ENCODE results near the gene AP5Z1.

Gene AP5Z1

DNA sequence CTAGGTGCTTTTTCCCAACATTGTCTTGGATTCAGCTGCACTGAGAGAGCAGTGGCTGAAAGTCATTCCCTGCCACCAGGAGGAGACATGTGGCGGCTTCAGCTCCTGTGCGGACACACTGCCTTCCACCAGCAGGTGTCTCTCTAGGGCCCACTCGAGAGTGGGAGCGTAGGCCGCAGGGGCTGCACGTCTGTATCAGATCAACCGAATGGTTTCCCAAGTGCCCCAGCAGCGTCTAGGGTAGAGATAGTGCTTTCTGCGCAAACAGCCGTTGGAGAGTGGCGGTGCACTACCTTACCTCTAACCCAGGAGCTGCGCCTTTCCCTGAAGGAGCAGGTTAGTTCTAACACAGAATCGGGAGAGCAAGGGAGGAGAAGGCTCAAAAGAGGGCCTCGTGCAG lies 54.8 kb downstream of the AP5Z1 start:
- POLR2A ChIA-PET, result no interaction called here
- CTCF ChIA-PET, result interaction anchor here (0.7 to 3.6 kb wide), 13 partner anchors 9 to 260 kb away, joined by 3 to 23 read pairs (median 5); partner anchors contain the start of gene RADIL
- DNase-seq (ENCODE audit: extremely low spot score), result peak; percentile 57
- TF ChIP-seq, protein P1, sequence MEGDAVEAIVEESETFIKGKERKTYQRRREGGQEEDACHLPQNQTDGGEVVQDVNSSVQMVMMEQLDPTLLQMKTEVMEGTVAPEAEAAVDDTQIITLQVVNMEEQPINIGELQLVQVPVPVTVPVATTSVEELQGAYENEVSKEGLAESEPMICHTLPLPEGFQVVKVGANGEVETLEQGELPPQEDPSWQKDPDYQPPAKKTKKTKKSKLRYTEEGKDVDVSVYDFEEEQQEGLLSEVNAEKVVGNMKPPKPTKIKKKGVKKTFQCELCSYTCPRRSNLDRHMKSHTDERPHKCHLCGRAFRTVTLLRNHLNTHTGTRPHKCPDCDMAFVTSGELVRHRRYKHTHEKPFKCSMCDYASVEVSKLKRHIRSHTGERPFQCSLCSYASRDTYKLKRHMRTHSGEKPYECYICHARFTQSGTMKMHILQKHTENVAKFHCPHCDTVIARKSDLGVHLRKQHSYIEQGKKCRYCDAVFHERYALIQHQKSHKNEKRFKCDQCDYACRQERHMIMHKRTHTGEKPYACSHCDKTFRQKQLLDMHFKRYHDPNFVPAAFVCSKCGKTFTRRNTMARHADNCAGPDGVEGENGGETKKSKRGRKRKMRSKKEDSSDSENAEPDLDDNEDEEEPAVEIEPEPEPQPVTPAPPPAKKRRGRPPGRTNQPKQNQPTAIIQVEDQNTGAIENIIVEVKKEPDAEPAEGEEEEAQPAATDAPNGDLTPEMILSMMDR (IDR thresholded peaks at IDR 0.05; ENCODE audit: control extremely low read depth, extremely low read depth, low read depth, missing control alignments), result peak; percentile 84

DNA sequence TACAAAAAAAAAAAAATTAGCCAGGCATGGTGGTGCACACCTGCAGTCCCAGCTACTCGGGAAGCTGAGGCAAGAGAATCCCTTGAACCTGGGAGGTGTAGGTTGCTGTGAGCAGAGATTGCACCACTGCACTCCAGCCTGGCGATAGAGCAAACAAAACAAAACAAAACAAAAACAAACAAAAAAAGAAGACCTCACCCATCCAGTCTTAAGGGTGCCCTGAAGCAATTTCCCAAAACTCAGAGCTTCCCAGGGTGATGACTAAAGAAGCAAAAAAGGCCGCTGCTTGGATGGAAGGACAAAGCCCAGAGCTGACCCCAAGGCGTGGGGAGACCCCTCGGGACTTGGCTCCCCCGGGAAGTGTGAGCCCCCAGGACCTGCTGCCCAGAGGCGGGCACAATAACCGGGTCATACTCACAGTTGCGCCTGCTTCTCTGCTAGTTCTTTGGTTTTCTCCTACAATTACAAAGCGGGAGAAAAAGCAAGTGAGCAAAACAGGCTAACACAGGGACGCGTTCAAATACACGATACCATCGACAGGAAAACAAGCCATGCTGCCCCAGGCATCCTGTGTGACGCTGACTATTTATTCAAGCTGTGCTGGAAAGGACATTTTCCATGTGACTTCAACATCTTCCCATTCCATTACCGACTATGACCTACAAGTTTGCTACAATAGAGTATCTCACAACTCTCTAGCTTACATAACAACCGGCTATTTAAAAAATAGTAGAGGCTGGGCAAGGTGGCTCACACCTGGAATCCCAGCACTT lies 56.5 kb downstream of the AP5Z1 start:
- CTCF ChIA-PET, result interaction anchor here (1.1 to 3.6 kb wide), 3 partner anchors 11 to 259 kb away, joined by 3 to 23 read pairs (median 5); no protein-coding TSS in a partner anchor
- DNase-seq (ENCODE audit: extremely low spot score), result no peak

DNA sequence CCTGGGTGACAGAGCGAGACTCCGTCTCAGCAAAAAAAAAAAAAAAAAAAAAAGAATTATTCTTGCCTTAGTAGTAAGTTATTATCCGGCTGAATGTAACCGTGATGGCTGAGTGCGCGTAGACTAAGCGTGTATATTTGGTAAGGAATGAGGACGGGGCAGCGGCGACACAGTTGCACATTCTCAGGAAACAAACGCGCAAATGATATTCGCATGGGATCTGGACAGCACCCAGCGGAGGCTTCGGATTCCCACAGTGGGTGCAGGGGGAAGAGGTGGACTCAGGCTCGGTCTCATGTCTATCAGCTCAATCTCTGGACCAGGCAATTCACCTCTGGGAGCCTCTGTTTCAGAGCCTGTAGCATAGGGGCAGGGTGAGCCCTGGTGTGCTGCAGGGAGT lies 57.3 kb downstream of the AP5Z1 start:
- POLR2A ChIA-PET, result no interaction called here
- DNase-seq (ENCODE audit: extremely low spot score), result no peak
- CTCF ChIA-PET, result no interaction called here
- TF ChIP-seq, protein P1 (IDR thresholded peaks at IDR 0.05; ENCODE audit: control extremely low read depth, extremely low read depth, low read depth, missing control alignments), result no peak

More for the DNA sequence above, 56.5 kb downstream of the AP5Z1 start:
- TF ChIP-seq, protein P1 (IDR thresholded peaks at IDR 0.05; ENCODE audit: control extremely low read depth, extremely low read depth, low read depth, missing control alignments), result no peak
- POLR2A ChIA-PET, result no interaction called here

DNA sequence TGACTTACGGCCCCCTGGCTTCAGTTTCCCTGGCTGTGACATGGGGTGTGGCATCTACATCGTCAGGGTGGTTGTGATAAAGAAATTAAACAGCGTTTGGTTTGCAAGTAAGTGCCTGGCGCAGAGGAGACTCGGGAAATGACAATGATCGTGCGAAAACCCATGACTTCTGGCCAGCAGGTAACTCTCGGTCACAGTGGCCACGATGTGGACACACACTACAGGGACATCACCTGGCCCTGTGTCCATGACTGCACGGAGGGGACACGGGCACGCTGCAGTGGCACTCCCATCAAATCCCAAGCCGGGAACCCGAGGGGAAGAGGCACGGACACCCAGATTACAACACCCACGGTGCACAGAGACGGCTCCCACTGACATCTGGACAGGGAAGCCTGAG lies 57.8 kb downstream of the AP5Z1 start:
- TF ChIP-seq, protein P1 (IDR thresholded peaks at IDR 0.05; ENCODE audit: control extremely low read depth, extremely low read depth, low read depth, missing control alignments), result no peak
- CTCF ChIA-PET, result no interaction called here
- POLR2A ChIA-PET, result no interaction called here
- no peak for DNase-seq (ENCODE audit: extremely low spot score)

DNA sequence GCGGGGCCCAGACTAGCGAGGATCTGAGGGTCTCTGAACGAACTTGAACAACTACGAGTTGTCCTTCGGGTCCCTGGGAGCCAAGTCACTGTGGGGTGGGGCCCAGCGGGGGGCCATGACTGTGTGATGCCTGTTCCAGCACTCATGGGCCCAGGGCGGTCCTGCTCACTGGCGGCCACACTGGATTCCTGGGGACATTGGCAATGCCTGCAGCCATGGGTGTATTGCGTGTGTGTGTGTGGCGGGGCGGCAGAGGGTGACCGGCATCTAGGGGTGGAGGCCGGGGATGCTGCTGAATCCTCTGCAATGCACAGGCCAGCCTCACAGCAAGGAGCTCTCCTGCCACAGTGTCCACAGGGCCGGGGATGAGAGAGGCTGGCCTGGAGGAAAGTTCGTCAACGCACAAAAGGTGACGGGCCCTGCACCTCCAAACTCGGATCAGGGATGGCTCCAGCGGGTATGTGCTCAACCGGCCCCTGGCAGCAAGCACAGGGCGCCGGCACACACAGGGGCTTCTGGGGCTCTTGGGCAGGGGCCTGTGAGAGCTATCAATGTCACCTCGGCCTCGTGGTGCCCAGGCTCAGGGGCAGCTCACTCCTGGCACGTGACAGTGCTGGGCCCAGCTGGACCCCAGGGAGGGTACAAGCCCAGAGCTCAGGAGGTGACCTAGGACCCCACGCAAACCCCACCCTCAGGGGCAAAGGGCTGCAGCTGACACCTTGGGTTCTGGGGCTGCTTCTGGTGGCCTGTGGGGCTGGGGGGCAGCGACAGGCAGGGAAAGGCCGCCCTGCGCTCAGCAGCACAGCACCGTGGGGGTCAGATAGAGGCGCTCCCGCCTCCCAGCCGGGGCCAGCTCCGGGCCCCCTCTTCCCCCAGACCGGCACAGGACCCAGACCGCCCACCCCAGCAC lies 58.5 kb downstream of the AP5Z1 start:
- POLR2A ChIA-PET, result no interaction called here
- TF ChIP-seq, protein P1 (IDR thresholded peaks at IDR 0.05; ENCODE audit: control extremely low read depth, extremely low read depth, low read depth, missing control alignments), result no peak
- CTCF ChIA-PET, result no interaction called here
- no peak for DNase-seq (ENCODE audit: extremely low spot score)

DNA sequence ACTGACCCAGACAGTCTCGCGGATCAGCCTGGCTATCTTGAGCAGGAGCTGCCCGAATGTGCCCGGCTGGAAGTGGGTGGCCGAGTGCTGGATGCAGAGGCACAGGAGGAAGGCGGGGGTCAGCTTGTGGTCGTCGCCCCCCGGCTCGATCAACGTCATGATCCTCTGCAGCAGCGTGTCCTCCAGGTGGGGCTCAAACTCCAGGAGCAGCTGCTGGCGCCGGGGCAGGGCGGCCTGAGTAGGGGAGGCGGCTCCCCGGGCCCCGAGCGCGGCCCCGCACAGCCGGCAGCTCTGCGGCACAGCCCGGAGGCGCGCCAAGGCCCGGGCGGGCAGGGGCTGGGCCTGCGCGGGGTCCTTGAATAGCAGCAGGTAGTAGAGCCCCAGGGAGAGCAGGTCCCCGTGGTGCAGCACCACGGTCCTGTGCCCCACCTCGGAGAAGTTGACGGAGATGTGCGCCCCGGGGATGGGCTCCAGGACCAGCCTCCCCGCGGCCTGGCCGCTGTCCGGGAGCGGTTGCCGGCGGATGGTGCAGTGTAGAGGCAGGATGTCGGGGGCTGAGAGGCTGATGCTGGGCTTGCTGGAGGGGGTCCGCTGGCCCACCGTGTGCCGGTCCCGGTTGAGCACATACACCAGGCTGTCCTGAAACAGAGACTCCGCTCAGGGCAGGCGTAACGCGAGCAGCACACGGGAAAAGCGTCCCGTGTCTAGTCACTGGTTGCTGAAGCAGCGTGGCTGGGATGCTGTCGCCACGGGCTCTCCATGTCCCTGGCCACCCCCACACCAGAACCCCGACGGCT lies 59.4 kb downstream of the AP5Z1 start:
- TF ChIP-seq, protein P1 (IDR thresholded peaks at IDR 0.05; ENCODE audit: control extremely low read depth, extremely low read depth, low read depth, missing control alignments), result no peak
- POLR2A ChIA-PET, result no interaction called here
- CTCF ChIA-PET, result no interaction called here
- no peak for DNase-seq (ENCODE audit: extremely low spot score)
